ENCODE results near the gene BCAR3. TPM values are rescaled to one million over a fixed set of nuclear protein-coding genes. Genes with fewer than 3 reads are reported as not detected.
"Not testable (repeated sequence)": the region's sequence is repeated elsewhere in the genome, so short reads cannot be mapped to it uniquely, and the experiment has no call there.

BCAR3 gene
- total RNA-seq, 1 donor from 2014 or later: 16.8 TPM

GRCh38 chr1:93672069-93672468 is 9.6 kb downstream of the BCAR3 start:
- peak; percentile 56 for ATAC-seq
- DNase-seq (ENCODE audit: low spot score): no peak

GRCh38 chr1:93671099-93671621 is 10.5 kb downstream of the BCAR3 start:
- ATAC-seq (no peak), DNase-seq (ENCODE audit: low spot score) (no peak)

- DNase-seq (ENCODE audit: low spot score) (no peak), ATAC-seq (no peak)
Observed at GRCh38 chr1:93670141-93670540, 11.5 kb downstream of the BCAR3 start.

GRCh38 chr1:93669369-93669768 is 12.3 kb downstream of the BCAR3 start:
- ATAC-seq (no peak), DNase-seq (ENCODE audit: low spot score) (no peak)

GRCh38 chr1:93668951-93669350 is 12.7 kb downstream of the BCAR3 start:
- DNase-seq (ENCODE audit: low spot score) (no peak), ATAC-seq (no peak)

GRCh38 chr1:93668121-93668520 is 13.5 kb downstream of the BCAR3 start:
- no peak for ATAC-seq

GRCh38 chr1:93667642-93668041 is 14.0 kb downstream of the BCAR3 start:
- ATAC-seq (no peak), DNase-seq (ENCODE audit: low spot score) (no peak)

More at GRCh38 chr1:93668121-93668520, 13.5 kb downstream of the BCAR3 start:
- DNase-seq (ENCODE audit: low spot score): no peak

- ATAC-seq (no peak), DNase-seq (ENCODE audit: low spot score) (no peak)
Observed at GRCh38 chr1:93666613-93667384, 14.8 kb downstream of the BCAR3 start.

- no peak for DNase-seq (ENCODE audit: low spot score)
- ATAC-seq: no peak
Observed at GRCh38 chr1:93665015-93665414, 16.6 kb downstream of the BCAR3 start.

GRCh38 chr1:93663208-93663614 is 18.4 kb downstream of the BCAR3 start:
- ATAC-seq: no peak

GRCh38 chr1:93662481-93663207 is 19.0 kb downstream of the BCAR3 start:
- DNase-seq (ENCODE audit: low spot score) (no peak), ATAC-seq (no peak)

More at GRCh38 chr1:93663208-93663614, 18.4 kb downstream of the BCAR3 start:
- no peak for DNase-seq (ENCODE audit: low spot score)

- ATAC-seq: no peak
- DNase-seq (ENCODE audit: low spot score): no peak
Observed at GRCh38 chr1:93661829-93662474, 19.7 kb downstream of the BCAR3 start.

GRCh38 chr1:93661341-93661740 is 20.3 kb downstream of the BCAR3 start:
- DNase-seq (ENCODE audit: low spot score); ATAC-seq: not testable (repeated sequence)

- no peak for DNase-seq (ENCODE audit: low spot score)
- ATAC-seq: peak; percentile 45
Observed at GRCh38 chr1:93659822-93660503, 21.7 kb downstream of the BCAR3 start.

GRCh38 chr1:93658188-93658587 is 23.4 kb downstream of the BCAR3 start:
- DNase-seq (ENCODE audit: low spot score) (no peak), ATAC-seq (no peak)

GRCh38 chr1:93656491-93656890 is 25.1 kb downstream of the BCAR3 start:
- no peak for DNase-seq (ENCODE audit: low spot score)
- ATAC-seq: no peak

GRCh38 chr1:93653656-93654055 is 28.0 kb downstream of the BCAR3 start:
- ATAC-seq (no peak), DNase-seq (ENCODE audit: low spot score) (no peak)

- DNase-seq (ENCODE audit: low spot score) (no peak), ATAC-seq (peak; percentile 85)
Observed at GRCh38 chr1:93652323-93652949, 29.2 kb downstream of the BCAR3 start.

- DNase-seq (ENCODE audit: low spot score) (no peak), ATAC-seq (no peak)
Observed at GRCh38 chr1:93651695-93652094, 29.9 kb downstream of the BCAR3 start.

- DNase-seq (ENCODE audit: low spot score); ATAC-seq: not testable (repeated sequence)
Observed at GRCh38 chr1:93650159-93650558, 31.5 kb downstream of the BCAR3 start.
